Subcutaneous adipose tissue (tissue), 4 donors: ENCODE results near the gene USH2A. TPM values are rescaled to one million over a fixed set of nuclear protein-coding genes. Genes with fewer than 3 reads are reported as not detected.

Experiments
- CTCF ChIP-seq: fragments of 450-650 bp; IDR thresholded peaks from one replicate; pipeline ENCODE4 v1.5.1; 2016; ENCODE audit warnings: low read depth, mild to moderate bottlenecking, control low read depth, antibody characterized with exemption, moderate library complexity
- total RNA-seq, 4 donors: library from RNA; depleted of rRNA; stranded (reverse); fragments of >200 nt; gene quantifications; one replicate each; pipeline ENCODE4 v1.1.0, GENCODE V29; 2016

USH2A gene
- total RNA-seq, 4 donors from 2014 or later, result under 0.01 TPM; not detected in 3

- TF ChIP-seq CTCF, result no peak
Measured at GRCh38 chr1:216032961-216033614, 390.2 kb downstream of the USH2A start.

- TF ChIP-seq CTCF, result no peak
Measured at GRCh38 chr1:216032284-216032683, 391.0 kb downstream of the USH2A start.

GRCh38 chr1:216028631-216029030, 394.6 kb downstream of the USH2A start:
- TF ChIP-seq CTCF, result no peak

- no peak for TF ChIP-seq CTCF
Measured at GRCh38 chr1:216024546-216024945, 398.7 kb downstream of the USH2A start.

- no peak for TF ChIP-seq CTCF
Measured at GRCh38 chr1:216020743-216021345, 402.4 kb downstream of the USH2A start.

GRCh38 chr1:216015116-216015515, 408.1 kb downstream of the USH2A start:
- TF ChIP-seq CTCF, result no peak

- TF ChIP-seq CTCF, result no peak
Measured at GRCh38 chr1:216014086-216014485, 409.2 kb downstream of the USH2A start.
